Globus pallidus (tissue), 1 donor: ENCODE data around the gene LYSMD3.

Experiments
- DNase-seq: peaks from one replicate; pipeline ENCODE4 v3.0.0-alpha.2; 2015; ENCODE audit warnings: low spot score

Gene LYSMD3

DNA sequence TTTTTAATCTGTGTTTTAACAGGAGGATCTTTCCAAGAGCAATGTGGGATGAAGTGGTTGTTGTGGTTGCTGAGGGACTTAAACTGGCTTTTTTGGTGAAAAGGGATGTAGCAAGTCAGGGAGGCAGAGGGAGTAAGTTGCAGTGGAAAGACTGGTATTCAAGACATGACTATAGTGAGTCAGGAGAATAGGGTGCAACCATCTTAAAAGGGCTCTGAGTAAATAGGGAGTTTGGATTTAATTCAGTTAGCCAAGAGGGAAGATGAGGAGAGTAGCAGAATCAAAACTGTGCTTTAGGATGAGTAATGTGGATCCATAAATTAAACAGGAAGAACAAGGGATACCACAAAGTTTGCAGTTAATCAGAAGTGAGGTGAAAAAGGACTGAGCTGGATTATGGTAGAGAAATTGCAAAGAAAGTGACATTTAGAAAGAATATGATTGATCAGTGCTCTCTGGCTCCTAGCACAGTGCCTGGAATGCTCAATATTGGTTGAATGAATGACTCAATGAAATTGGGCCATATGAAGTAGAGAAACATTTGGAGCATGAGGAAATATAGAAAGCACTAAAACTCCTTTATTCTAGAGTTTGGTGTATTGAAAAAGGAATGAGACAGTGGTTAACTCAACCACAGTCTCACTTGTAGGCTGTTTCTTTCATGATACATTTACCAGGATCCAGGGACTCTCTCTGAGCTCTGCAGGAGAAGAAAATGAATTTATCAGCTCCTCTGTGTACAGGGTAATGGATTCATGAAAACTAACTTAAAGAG lies 49.6 kb downstream of the LYSMD3 start:
- no peak for DNase-seq

GRCh38 chr5:90477621-90478215 lies 51.7 kb downstream of the LYSMD3 start:
- peak; percentile 31 for DNase-seq

DNA sequence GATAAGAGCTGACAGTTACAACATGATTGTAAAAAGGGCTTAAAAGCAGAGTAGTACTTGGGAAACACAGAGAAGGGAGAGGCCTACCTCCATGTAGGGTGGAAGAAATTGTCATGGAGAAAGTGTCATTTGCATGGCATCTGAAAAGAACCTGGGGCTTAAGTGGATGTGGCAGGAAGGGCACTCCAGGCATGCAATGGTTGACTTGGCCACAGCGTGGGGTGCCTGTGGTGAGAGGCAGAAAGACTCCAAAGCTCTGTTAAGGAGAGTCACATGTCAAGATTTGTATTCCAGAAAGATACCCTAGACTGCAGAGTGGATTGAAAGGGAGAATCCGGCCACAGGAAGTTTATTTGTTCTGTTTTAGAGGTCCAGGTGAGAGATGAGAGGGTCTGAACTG lies 52.3 kb downstream of the LYSMD3 start:
- peak; percentile 41 for DNase-seq

- no peak for DNase-seq
Measured at GRCh38 chr5:90476391-90476790, 53.0 kb downstream of the LYSMD3 start.

- no peak for DNase-seq
Measured at GRCh38 chr5:90475436-90475980, 53.9 kb downstream of the LYSMD3 start.

GRCh38 chr5:90474235-90475107 lies 54.9 kb downstream of the LYSMD3 start, which contains the start of the genes MBLAC2 and POLR3G:
TSS of gene MBLAC2 (minus strand) at chr5:90474771. CDS start at chr5:90474292, 479 bp downstream.
TSS of gene POLR3G (plus strand) at chr5:90474864. CDS start at chr5:90485568, 10,704 bp downstream.
- peak; percentile 89 for DNase-seq

DNA sequence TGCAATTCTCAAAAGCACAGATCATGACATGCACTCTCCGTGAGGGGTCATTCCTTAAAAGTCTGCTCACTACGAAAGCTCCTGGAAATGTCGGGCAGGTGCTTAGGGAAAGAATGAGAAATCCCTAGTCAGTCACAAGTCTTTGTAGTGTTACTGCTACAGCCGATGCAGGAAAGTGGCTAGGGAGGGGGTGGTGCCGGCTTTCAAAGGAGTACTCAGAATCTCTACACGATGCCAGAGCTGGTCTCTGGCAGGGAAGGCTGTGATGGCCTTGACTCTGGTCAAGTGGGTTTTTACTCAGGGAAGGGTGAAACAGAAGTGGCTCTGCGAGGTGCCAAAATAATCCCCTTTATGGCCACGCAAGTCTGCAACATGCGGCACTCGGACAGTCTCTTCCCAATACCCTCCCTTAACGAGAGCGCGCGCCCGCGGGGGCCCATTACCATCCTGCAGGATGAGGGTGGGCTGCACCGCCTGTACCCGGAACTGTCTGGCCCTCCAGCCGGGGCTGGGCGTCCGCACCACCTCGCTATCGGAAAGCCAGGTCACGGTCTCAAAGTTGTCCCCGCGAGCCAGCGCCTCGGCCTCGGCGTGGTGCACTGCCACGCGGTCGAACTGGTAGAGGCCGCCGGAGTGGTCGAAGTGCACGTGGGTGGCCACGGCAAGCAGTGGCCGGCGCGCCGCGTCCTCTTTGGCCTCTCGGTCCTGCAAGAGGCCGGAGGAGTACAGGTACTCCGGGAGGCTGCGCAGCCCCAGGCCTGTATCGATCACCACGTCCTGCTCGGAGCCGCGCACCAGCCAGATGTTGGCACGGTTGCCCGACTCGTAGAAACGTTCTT lies 55.8 kb downstream of the LYSMD3 start:
- DNase-seq, result no peak

DNA sequence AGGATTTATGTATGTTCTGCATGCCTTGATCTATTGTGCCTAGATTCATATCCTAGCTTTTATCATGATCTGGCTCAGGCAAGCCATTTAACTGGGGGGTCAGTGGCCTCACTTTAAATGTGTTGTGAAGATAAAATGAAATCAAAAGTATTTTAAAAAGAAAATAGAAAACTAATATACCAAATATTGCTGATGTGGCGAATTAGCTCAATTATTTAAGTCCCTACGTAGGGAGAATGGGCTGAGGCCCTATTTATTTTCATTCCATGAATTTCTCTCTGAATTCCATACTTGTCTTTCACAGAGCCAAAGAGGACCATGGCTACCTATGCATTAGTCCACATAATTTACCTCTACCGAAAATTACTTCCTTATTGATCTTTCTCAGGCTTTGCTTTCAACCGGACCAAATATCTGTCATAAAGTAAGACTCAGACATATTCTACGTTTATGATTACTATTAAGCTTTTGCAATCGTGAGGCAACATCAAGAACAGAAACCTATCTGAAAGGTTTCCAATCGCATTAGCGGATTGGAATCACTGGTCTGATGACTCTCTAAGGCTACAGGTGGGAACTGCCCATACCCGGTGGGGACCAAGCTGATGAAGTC lies 56.5 kb downstream of the LYSMD3 start:
- DNase-seq, result no peak
